ENCODE data around the gene BLOC1S4.

GRCh38 chr4:6719611-6720179, 3.7 kb downstream of the BLOC1S4 start:
- TF ChIP-seq POLR2A (IDR thresholded peaks at IDR 0.05) = no peak
- TF ChIP-seq, protein P1, sequence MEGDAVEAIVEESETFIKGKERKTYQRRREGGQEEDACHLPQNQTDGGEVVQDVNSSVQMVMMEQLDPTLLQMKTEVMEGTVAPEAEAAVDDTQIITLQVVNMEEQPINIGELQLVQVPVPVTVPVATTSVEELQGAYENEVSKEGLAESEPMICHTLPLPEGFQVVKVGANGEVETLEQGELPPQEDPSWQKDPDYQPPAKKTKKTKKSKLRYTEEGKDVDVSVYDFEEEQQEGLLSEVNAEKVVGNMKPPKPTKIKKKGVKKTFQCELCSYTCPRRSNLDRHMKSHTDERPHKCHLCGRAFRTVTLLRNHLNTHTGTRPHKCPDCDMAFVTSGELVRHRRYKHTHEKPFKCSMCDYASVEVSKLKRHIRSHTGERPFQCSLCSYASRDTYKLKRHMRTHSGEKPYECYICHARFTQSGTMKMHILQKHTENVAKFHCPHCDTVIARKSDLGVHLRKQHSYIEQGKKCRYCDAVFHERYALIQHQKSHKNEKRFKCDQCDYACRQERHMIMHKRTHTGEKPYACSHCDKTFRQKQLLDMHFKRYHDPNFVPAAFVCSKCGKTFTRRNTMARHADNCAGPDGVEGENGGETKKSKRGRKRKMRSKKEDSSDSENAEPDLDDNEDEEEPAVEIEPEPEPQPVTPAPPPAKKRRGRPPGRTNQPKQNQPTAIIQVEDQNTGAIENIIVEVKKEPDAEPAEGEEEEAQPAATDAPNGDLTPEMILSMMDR (IDR thresholded peaks at IDR 0.05) = no peak

Measured in uterus (tissue), 2 donors.